ENCODE results near the gene CSNK1D.

The CSNK1D gene

DNA sequence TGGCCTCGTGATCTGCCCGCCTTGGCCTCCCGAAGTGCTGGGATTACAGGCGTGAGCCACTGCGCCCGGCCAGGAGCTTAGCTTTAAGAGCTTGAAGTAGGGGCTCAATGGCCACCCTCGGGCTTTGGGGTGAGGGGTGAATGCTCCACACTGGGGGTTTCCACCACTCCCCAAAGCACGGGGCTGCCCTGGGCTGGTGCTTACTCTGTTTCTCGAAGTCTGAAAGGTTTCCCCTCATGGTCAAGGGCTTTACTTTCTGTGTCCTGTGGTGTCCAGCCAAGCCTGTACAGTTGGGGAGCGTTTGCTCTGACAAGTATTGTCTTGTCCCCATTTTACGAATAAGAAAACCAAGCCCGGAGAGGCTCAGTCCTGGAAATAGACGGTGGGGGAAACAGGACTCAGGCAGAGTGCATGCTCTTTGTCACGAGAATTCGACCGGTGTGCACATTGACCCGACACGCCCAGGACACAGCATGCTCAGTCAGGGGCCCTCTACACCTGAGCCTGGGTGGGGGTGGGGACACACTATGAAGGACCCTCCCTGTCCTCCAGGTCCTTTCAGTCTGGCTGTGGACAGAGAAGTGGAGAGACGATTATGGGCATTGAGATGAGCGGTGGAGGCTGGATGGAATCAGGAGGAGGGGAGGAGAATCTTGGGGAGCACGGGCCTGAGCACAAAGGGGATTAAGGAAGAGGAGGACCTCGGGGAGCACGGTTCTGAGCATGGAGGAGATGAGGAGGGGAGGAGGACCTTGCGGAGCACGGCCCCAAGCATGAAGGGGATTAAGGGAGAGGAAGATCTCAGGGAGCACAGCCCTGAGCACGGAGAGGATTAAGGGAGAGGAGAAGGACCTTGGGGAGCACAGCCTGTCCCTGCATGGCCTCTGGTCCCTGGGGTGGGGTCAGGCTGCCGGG lies 36.4 kb upstream of the CSNK1D start:
- DNase-seq: no peak

DNA sequence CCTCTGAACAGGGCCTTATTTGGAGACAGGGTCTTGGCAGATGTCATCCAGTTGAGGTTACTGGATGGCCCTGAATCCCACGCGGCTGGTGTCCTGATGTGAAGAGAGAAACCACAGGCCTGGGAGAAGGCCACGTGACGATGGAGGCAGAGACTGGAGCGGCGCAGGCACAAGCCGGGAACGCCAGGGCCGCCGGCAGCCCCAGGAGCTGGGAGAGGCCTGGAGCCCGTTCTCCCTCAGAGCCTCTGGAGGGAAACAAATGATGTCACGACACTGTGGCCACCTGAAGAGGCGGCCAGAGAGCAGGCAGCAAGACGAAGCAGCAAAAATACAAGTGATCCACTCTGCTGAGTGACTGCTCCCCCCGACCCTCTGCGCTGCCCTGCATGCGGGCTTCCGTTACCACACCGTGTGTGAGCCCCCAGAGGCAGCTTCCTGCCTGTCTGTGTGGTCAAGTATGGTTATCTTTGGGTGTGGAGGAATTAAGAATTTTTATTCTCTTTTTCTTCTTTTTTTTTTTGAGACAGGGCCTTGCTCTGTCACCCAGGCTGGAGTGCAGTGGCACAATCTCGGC lies 32.3 kb upstream of the CSNK1D start:
- DNase-seq: no peak

DNA sequence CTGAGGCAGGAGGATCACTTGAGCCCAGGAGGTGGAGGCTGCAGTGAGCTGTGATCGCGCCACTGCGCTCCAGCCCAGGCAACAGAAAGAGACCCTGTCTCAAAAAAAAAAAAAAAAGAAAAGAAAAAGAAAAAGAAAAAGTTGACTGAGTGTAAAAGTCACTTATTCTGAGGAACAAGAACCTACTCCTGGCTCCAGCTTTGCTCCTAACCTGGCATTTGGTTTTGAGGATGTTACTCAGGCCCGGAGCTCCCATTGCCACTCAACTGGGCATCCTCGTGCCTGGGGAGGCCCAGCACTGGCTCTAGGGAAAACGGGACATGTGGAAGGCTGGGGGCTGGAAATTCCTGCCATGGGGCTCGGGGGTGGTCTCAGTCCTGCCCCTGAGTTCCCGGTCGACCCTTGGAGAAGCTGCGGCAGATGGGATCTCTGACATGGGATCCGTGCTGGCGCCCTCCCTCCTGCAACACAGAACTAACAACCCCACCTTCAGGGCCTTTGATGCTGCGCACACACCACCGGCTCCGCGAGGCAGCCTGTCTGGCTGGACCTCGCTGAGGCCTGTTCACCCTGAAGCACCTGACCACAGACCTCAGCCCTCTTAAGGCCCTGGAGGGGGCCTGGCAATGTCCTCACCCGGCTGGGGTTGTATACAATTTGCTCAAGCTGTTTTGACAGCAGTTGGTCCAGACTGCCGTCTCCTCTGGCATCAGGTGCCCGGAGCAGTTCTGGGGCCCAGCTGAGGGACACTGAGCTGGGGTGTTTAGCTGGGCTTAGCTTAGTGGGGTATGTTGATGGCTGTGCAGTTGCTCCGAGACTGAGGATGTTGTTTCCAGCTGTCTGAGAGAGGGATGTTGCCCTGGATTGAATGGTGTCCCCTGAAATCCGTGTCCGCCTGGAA lies 31.6 kb upstream of the CSNK1D start:
- no peak for DNase-seq

DNA sequence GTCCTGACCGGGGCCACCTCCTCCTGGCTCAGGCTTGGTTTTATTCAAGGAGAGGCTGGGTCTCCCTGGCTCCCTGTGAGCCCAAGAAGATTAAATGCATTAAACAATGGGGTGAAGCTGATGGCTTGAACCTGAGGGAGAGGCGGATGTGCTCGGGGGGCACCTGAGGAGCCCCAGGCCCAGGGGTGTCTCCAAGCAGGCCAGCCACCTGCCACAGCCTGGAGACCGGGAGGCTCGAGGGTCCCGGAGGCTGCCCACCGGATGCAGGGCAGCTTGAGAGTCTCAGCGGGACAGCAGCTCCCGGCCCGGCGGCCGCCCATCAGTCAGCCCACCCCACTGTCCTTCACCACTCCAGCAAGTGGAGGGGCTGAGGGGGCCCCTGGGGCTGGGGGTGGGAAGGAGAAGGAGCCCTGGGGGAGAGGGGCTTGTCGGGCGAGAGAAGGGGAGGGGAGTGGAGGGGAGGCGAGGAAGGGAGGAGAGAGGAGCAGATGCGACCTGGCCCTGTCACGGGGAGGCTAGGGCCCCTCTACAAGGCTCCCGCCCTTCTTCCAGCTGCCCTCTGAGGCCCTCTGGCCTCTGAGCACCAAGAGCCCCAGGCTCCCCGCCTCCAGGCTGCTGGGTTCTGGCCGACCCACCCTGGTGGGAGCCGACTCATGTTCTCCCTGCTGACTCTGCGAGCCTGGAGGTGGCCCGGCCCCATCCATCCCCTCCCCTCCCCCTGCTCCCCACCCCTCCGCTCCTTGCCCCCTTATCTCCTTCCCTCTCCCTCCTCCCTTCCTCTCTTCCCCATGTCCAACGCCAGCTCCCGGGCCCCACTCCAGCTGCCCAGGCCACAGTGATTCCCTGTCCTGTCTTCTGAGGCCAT lies 30.7 kb upstream of the CSNK1D start:
- no peak for DNase-seq

DNA sequence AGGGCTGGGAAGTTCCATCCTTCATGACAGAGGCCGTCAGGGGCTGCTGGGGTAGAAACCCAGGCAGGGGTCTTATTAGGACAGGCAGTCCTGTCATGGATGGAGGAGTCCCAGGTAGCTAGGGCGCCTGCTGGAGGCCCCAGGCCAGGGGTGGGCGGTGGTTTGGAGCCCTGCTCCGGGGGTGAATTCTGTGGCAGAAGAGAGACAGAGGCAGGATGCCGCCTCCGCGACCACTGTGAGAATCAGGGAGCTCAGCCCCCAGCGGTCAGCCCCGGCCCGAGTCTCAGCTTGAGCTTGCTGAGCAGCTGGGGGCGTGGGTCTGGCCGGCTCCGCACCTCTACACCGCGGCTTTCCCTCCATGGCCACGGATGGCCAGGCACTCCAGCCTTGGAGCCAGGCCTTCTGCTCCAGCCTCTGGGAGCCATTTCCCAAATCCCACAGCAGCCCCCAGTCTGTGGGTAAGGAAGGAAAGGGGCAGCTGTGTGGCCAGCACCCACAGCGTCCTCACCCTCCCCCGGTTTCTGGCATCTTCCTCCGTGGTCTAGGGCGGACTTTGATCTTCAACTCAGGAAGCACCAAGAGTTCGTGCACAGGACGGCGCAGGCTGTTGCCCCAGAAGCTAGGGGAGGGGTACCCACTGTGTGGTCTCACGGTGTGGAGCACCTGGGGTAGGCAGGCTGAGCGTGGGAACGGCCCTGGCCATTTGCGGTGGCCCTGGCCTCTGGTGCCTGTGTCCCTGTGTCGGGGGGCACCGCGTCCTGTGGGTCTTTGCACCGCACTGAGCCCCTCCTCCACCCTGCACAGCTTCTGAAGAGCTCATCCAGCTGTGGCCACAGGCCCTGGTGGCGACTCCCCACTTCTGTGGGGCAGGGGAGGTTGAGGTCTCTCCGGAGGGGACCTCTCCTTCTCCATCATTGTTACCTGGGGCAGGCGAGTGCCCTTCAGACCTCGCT lies 29.8 kb upstream of the CSNK1D start:
- DNase-seq: no peak

DNA sequence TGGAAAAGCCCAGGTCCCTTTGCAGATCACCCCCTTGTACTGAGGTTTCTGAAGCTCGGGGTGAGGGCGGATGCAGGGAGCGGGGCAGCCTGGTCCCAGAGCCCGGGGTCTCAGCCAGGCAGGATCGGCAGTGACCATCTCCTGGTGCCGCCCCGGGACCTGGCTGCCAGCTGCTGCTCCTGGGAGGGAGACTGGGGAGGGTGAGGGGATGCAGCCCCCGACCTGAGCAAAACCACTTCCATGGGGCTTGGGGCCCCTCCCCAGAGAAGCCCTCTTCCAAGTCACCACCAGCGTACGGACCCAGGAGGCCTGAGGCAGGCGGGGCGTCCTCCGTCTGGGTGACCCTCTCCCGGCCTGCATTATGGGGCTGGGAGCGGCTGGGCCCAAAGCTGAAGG lies 29.1 kb upstream of the CSNK1D start:
- DNase-seq: no peak

DNA sequence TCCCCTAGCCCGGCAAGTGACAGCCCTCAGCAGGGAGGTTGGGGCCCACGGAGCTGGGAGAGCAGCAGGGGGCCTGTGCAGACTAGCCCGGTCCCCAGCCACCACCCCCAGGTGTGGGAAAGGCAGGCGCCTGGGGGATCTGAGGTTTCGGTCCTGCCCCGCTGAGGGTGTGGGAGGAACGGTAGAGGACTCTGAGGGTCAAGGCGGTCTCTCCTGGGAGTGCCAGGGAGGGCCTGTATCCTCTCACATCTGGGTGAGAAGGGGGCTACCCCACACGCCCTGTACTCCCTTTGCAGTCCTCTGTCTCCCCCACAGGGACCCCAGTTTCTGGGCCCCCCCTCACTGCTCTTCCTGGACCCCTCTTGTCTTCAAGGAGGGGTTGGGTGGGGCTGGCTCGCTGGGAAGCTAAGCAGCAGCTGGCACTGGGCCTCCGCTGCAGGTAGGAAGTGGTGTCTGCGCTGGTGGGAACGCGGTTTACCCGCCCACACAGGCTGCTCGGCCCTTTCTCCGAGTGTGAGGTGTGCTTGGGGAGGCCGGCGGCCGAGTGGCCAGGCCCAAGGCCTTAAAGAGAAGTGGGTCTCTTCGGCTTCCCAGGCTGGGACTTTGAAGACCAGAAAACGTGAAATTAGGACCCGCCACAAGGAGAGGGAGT lies 28.5 kb upstream of the CSNK1D start:
- DNase-seq: no peak

DNA sequence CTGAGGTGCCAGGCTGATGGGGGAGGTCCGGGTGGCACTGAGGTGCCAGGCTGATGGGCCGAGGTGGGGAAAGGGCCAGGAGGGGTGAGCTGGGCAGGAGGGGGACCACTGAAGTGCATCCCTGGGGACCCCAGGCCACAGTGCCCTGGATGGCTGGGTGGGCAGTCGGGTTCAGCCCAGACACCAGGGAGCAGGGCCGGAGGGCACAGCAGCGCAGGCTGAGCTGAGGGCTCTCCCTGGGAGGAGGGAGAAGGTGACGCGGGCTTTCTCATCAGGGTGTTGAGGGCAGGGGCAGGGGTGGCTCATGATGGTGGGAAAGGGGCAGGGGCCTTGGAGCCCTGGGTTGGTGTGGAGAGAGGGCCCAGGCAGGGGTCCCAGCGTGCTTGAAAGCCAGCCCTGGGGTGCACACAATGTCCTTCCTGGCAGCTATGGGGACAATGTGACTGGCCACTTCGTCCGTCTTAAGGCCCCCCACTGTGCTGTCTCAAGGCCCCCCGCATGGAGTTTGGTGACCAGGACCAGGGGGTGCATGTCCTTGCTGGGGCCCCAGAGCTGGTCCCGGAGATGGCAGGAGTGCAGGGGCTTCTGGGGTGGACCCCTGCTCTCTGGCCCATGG lies 27.9 kb upstream of the CSNK1D start:
- DNase-seq: no peak

DNA sequence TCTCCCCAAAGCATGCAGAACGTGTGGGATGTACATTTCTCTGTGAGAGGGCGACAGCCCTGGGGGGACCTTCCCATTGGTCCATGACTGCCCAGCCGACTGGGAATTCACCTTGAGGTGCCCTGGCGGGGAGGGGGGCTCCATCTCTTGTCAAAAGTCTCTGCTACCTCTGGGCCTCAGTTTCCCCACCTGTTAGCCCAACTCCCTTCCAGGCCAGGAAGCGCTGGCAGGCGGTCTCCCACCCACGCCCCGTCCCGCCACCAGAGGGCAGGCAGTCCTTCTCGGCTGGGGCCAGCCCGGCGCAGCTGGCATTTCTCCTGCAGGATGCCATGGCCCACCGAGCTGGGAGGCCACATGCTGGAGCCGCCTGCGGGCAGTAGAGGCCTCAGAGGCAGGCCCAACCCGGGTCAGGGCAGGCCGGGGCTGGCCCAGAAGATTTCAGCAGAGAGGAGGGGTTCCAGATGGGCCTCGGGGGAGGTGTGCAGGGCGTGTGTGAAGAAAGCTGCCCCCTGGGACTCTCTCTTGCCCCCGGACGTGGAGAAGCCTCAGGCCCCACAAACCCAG lies 27.3 kb upstream of the CSNK1D start:
- no peak for DNase-seq

DNA sequence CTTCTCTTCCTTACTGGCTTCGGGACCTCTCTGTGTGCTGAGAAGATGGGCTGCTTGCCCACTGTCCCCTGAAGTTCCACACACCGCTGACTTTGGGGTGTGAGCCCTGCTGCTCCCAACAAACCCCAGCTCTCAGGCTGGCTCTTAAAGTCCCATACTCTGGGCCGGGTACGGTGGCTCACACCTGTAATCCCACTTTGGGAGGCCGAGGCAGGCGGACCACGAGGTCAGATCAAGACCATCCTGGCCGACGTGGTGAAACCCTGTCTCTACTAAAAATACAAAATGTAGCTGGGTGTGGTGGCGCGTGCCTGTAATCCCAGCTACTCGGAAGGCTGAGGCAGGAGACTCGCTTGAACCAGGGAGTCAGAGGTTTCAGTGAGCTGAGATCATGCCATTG lies 26.7 kb upstream of the CSNK1D start:
- DNase-seq: no peak

DNA sequence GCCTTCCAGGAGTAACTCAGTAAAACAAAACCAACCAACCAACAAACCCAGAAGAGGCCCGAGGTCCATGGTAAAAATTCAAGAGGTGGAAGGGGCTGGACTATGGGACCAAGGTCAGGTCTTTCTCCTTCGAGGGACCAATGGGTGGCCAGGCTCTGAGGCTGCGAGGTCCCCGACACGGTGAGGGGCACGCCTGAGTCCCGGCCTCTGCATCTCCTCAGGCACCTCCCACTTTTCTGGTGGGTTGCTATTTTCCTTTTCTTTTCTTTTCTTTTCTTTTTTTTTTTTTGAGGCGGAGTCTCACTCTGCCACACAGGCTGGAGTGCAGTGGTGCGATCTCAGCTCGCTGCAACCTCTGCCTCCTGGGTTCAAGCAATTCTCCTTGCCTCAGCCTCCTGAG lies 26.0 kb upstream of the CSNK1D start:
- DNase-seq: no peak

DNA sequence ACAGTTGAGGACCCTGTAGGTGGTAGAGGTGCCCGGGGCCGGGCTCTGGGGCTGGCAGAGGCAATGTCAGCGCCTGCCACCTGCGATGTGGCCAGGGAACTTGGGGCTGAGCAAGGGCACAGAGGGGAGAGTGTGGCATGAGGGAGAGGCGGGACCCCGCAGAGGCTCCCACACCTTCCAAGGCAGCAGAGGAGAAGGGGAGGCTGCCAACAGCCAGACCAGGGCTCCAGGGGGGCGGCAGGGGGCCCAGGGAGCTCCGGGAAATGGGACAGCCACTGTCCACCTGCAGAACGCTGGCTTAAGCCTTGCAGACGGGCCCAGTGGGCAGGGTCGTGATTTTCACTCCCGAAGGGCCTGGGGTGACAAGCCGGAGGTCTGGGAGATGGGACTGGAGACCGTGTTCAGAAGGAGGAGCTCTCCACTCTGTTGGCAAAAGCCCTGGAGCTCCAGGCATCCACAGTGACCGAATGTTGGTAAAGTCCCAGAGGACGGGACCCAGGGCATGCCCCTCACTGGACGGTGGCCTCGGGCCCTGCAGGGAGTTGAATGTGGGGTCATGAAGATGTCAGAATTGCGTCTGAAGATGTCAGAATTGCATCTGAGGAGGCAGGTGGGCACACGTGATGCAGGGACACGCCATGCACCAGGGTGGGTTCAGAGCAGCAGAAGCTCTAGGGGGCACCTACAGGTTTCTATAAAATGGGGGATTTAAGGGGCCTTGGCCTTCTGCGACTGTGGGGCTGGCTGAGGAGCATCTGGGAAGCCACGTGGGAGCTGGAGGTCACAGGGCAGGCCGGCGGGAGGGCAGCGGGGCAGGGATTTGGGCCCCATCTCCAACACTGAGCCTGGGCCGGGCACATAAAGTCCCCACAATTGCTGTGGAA lies 25.3 kb upstream of the CSNK1D start:
- DNase-seq: no peak

DNA sequence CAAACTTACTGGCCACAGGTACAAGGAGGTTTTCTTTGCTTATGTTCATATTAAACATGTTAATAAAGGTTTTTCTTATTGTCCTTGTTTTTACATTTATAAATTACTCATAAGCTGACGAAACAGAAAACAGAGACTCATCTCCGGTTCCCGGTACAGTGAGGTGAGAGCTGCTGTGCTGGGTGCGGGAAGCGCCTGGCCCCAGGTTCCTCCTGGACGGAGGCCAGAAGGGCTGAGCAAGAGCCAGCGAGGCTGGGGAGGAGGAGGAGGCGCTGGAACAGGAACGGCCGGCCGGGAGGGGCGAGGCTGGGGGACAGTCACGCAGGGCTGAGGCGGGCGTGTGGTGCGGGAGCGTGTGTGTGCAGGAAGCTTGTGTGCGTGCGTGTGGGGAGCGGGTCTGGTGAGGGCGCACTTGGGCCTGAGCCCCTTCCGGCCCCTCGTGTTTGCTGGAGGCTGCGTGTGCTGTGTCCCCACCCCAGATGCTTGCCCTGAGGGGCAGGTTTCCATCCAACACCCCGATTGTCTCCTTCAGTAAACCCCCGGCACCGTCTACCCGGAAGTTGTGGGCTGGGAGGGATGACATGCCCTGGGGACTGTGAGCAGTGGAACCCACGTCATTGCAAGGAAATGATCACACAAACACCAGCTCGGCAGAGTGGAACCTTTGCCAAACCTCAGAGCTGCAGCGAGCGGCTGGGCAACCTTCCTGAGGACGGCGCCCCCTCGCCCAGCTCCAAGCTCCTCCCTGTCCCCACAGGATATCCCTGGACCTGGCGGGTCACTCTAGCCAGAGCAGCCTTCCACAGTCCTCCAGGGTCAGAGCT lies 24.4 kb upstream of the CSNK1D start:
- peak; percentile 50 for DNase-seq

DNA sequence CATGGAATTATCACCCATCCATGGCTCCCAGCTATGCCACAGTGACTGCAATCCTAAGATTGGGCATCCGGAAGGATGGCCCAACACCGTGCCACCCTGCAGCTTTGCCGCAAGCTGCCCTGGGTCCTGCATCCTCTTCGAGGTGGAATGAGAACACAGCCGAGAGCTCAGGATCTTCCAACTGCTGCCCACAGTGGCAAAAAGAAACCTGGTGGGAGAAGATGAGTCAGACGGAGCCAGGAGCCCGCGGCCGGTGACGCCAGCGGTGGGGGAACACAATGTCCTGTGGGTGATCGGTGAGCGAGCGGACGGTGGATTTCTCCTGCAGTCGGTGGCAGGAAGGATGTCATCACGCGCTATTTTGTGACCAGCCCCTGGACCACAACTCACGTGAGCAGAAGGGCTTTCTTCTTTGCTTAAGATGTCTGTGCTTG lies 23.8 kb upstream of the CSNK1D start:
- DNase-seq: peak; percentile 50

DNA sequence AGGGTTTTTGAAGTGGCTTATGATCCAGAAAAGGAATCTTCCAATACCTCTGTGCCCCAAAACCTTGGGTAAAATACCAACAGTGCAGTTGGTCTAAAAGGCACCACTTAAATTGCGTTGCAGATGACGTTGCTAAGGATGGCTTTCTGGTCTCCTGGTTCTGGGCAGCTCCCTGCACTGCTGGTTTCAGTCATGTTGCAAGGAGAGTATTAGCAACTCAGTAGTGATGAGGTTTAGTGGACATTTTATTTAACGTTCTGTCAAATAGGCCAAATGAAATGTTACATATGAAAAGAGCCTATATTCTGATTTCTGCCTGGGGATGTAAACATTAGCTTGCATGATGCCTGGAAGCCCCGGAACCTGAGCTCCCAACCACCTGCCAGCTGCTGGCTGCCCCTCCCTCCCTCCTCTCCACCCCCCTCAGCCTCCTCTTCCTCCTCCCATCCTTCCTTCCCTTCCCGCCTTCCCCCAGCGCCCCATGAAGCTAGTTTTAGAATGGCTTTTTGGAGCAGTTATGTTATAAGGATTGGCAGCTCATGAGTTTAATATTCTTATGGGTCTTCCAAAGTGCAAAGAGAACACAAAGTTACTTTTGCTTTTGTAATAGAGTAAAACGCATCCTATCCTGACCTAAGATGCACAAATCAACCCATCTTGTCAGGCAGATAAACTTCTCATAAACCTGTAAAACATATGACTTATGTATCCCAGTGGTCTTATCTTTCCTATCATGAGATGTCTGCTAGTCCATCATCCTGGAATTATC lies 23.2 kb upstream of the CSNK1D start:
- no peak for DNase-seq

DNA sequence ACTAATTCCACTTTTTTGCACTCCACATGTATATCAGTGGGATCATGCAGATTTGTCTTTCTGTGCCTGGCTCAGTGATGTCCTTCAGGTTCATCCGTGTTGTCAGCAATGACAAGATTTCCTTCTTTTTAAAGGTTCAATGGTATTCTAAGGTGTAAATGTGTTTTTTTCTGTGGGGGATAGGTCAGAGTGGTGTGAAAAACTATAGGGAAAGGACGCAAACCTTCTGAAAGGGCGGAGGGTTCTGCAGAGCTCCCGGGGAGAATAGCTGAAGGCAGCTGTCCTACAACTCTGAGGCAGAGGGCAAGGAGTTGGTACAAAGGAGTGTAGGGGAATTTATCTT lies 21.9 kb upstream of the CSNK1D start:
- DNase-seq: no peak

DNA sequence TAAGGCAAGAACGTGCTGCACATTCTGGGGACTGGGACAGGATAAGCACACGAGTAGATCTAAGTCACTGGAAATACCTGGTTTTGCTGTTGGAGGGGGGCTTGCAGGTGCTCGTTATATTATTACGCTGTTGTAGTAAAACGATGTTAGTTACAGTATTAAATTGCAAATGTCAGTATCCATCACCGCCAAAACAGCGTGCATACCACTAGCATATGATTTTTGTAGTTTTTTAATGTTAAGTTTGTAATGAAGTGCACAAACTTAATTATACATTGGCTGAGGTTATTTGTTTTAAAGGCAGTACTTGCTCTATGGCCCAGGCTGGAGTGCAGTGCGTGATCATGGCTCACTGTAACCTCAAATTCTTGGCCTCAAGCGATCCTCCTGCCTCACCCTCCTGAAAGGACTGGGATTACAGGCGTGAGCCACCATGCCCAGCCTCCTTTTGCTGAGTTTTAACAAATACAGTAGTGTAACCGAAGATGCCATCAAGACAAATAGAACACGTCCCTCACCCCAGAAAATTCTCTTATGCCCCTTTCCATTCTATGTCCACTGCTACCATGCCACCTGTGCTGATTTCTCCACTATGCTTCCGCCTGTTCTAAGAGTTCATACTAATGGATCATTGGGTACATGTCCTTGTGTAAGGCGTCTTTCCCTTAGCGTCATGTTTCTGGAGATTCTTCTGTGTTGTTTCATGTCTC lies 20.7 kb upstream of the CSNK1D start:
- no peak for DNase-seq
